HG03060 (cell line): ENCODE data around the gene NADSYN1.

Experiments
- ATAC-seq: cut with Tn5 transposase; IDR thresholded peaks from one replicate; pipeline ENCODE4 v1.9.1; 2021; ENCODE audit warnings: low read depth, moderate number of reproducible peaks; ENCODE audit not compliant: unreplicated experiment

The NADSYN1 gene

GRCh38 chr11:71488681-71489270 is 35.8 kb downstream of the NADSYN1 start:
- ATAC-seq = no peak

GRCh38 chr11:71489311-71490043 is 36.5 kb downstream of the NADSYN1 start:
- no peak for ATAC-seq

GRCh38 chr11:71490044-71490730 is 37.2 kb downstream of the NADSYN1 start:
- no peak for ATAC-seq

GRCh38 chr11:71490731-71491390 is 37.9 kb downstream of the NADSYN1 start:
- no peak for ATAC-seq

GRCh38 chr11:71491531-71491930 is 38.5 kb downstream of the NADSYN1 start:
- ATAC-seq = no peak

GRCh38 chr11:71491940-71492339 is 38.9 kb downstream of the NADSYN1 start:
- ATAC-seq = no peak

- no peak for ATAC-seq
These were observed 42.6 kb downstream of the NADSYN1 start for GRCh38 chr11:71495286-71496230.

GRCh38 chr11:71496421-71496820 is 43.4 kb downstream of the NADSYN1 start:
- no peak for ATAC-seq

GRCh38 chr11:71498091-71498490 is 45.1 kb downstream of the NADSYN1 start:
- no peak for ATAC-seq

- no peak for ATAC-seq
These were observed 46.1 kb downstream of the NADSYN1 start for GRCh38 chr11:71499125-71499524.

- ATAC-seq = no peak
These were observed 46.5 kb downstream of the NADSYN1 start for GRCh38 chr11:71499546-71499945.

- no peak for ATAC-seq
These were observed 47.6 kb downstream of the NADSYN1 start for GRCh38 chr11:71500601-71501021.

- no peak for ATAC-seq
These were observed 48.3 kb downstream of the NADSYN1 start for GRCh38 chr11:71501071-71501985.

GRCh38 chr11:71502026-71502425 is 49.0 kb downstream of the NADSYN1 start:
- ATAC-seq = no peak

- no peak for ATAC-seq
These were observed 50.0 kb downstream of the NADSYN1 start for GRCh38 chr11:71502871-71503435.

- no peak for ATAC-seq
These were observed 51.5 kb downstream of the NADSYN1 start for GRCh38 chr11:71504531-71504930.

- no peak for ATAC-seq
These were observed 52.0 kb downstream of the NADSYN1 start for GRCh38 chr11:71505001-71505400.

- ATAC-seq = no peak
These were observed 52.8 kb downstream of the NADSYN1 start for GRCh38 chr11:71505781-71506180.

GRCh38 chr11:71507102-71507501 is 54.1 kb downstream of the NADSYN1 start:
- ATAC-seq = no peak
